Measurements from ENCODE around the gene TCP1.

DNA sequence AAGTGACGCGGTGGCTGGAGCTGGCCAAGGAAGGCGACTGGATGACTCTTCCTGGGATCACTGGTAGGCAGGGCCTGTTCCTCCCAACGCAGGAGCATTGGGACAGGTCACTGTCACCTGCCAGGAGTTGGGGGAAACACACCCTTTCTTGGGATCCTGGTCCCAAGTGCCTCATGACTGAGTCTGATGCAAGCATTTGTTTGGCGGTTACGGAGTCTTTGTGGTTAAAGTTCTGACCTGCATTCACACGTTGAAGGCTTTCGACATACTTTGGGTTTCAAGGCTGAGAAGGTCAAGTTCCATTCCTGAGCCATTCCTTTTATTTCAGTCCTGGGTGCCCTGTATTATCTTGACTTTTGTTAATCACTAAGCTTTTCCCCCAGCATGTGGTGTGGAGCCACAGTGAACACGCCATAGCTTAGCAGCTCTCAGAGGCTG lies 16.6 kb upstream of the TCP1 start:
- TF ChIP-seq, protein P1, sequence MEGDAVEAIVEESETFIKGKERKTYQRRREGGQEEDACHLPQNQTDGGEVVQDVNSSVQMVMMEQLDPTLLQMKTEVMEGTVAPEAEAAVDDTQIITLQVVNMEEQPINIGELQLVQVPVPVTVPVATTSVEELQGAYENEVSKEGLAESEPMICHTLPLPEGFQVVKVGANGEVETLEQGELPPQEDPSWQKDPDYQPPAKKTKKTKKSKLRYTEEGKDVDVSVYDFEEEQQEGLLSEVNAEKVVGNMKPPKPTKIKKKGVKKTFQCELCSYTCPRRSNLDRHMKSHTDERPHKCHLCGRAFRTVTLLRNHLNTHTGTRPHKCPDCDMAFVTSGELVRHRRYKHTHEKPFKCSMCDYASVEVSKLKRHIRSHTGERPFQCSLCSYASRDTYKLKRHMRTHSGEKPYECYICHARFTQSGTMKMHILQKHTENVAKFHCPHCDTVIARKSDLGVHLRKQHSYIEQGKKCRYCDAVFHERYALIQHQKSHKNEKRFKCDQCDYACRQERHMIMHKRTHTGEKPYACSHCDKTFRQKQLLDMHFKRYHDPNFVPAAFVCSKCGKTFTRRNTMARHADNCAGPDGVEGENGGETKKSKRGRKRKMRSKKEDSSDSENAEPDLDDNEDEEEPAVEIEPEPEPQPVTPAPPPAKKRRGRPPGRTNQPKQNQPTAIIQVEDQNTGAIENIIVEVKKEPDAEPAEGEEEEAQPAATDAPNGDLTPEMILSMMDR (IDR thresholded peaks at IDR 0.05): no peak
- no peak for TF ChIP-seq POLR2A (IDR thresholded peaks at IDR 0.05)

All from lower leg skin (tissue), 3 donors.